HCT116 (cell line): ENCODE results near the gene IFRD1. TPM values are rescaled to one million over a fixed set of nuclear protein-coding genes. Genes with fewer than 3 reads are reported as not detected.

Experiments used
- ATAC-seq: fragments of 200-7000 bp; cut with Tn5 transposase; 2 replicates; pipeline ENCODE4 v1.9.1; 2020; ENCODE audit warnings: mild to moderate bottlenecking, moderate library complexity
- BruUV-seq: library from RNA; stranded (reverse); fragments of 400-500 nt; replicated peaks from 2 replicates; lab custom pipeline; 2021; lab: Mats Ljungman, UMichigan
- CTCF ChIA-PET: fragments of 300-600 bp; sonication (Branson Sonifier 250); formaldehyde crosslinking; loops from one replicate; lab custom pipeline; 2021; ENCODE audit warnings: antibody characterized with exemption; lab: Charles Lee
- POLR2A ChIA-PET: fragments of 300-600, 350-600 bp; sonication (Branson Sonifier 250); formaldehyde crosslinking; loops from one replicate; lab custom pipeline; 2021; ENCODE audit warnings: antibody characterized with exemption; lab: Charles Lee
- RAD21 ChIA-PET, 2 experiments: fragments of 300-600 bp; sonication (Branson Sonifier 250); formaldehyde crosslinking; loops; one replicate each; lab custom pipeline; 2023; ENCODE audit warnings: low total read pairs in 2 of 2; ENCODE audit not compliant: uncharacterized antibody in 2 of 2, unreplicated experiment in 2 of 2, low non-redundant PET in 1 of 2; lab: Charles Lee
- DNase-seq: peaks from one replicate; pipeline ENCODE4 v3.0.0-alpha.2; 2010; ENCODE audit warnings: low read depth, low spot score
- H2AFZ ChIP-seq: fragments of 200-600 bp; shearing (Covaris generic), sonication (generic); 2 replicates; pipeline ENCODE4 v1.6.1; 2017; ENCODE audit warnings: low read depth, mixed run types, mixed read lengths, antibody characterized with exemption, low read length; ENCODE audit not compliant: poor library complexity, severe bottlenecking
- H3K27ac ChIP-seq: 2 replicates; pipeline ENCODE4 v1.5.1; 2012; ENCODE audit warnings: low read depth, low read length
- H3K27me3 ChIP-seq: fragments of 200-600 bp; sonication (generic); 2 replicates; pipeline ENCODE4 v1.6.1; 2016; ENCODE audit warnings: mixed run types, low read length, mixed read lengths; ENCODE audit not compliant: insufficient read depth
- H3K36me3 ChIP-seq, 2 experiments: fragments of 200-500 bp in 1 of 2; fragments of 200-600 bp in 1 of 2; sonication (Bioruptor generic) in 1 of 2; sonication (generic) in 1 of 2; 2 replicates each; pipeline versions ENCODE4 v1.5.1 to v1.6.1; 2014 to 2016; ENCODE audit warnings: low read length in 2 of 2, inconsistent platforms in 1 of 2, mixed read lengths in 1 of 2, mixed run types in 1 of 2; ENCODE audit not compliant: insufficient read depth in 2 of 2, control insufficient read depth in 1 of 2
- H3K4me1 ChIP-seq, 2 experiments: fragments of 200-600 bp in 1 of 2; sonication (generic) in 1 of 2; 2 replicates each; pipeline versions ENCODE4 v1.5.1 to v1.6.1; 2012 to 2017; ENCODE audit warnings: low read length in 2 of 2, inconsistent platforms in 1 of 2, mild to moderate bottlenecking in 1 of 2, mixed read lengths in 1 of 2, mixed run types in 1 of 2, moderate library complexity in 1 of 2; ENCODE audit not compliant: insufficient read depth in 2 of 2, control insufficient read depth in 1 of 2
- H3K4me2 ChIP-seq: fragments of 200-600 bp; sonication (generic); 2 replicates; pipeline ENCODE4 v1.6.1; 2017; ENCODE audit warnings: mixed run types, low read length, mixed read lengths
- H3K4me3 ChIP-seq, 2 experiments: fragments of 200-600 bp in 1 of 2; sonication (generic) in 1 of 2; replicated peaks in 1 of 2; 2 replicates each; pipeline ENCODE4 v1.5.1; 2011 to 2016; ENCODE audit warnings: low read length in 2 of 2, control low read depth in 1 of 2, low read depth in 1 of 2, mild to moderate bottlenecking in 1 of 2, mixed read lengths in 1 of 2, mixed run types in 1 of 2
- H3K79me2 ChIP-seq: fragments of 200-600 bp; sonication (generic); 2 replicates; pipeline ENCODE4 v1.6.1; 2017; ENCODE audit warnings: mild to moderate bottlenecking, mixed run types, low read length, moderate library complexity, mixed read lengths; ENCODE audit not compliant: insufficient read depth
- H3K9ac ChIP-seq: fragments of 200-600 bp; sonication (generic); 2 replicates; pipeline ENCODE4 v1.6.1; 2016; ENCODE audit warnings: low read length, mixed read lengths
- H3K9me2 ChIP-seq: fragments of 200-600 bp; sonication (generic), shearing (Covaris generic); 2 replicates; pipeline ENCODE4 v1.6.1; 2017; ENCODE audit warnings: mixed run types, mild to moderate bottlenecking, moderate library complexity; ENCODE audit not compliant: insufficient read depth
- H3K9me3 ChIP-seq, 2 experiments: fragments of 200-500 bp in 1 of 2; fragments of 200-600 bp in 1 of 2; sonication (Bioruptor generic) in 1 of 2; sonication (generic) in 1 of 2; 2 replicates each; pipeline ENCODE4 v1.6.1; 2014 to 2017; ENCODE audit warnings: low read length in 2 of 2, mixed read lengths in 2 of 2, inconsistent platforms in 1 of 2, low read depth in 1 of 2, mild to moderate bottlenecking in 1 of 2, mixed run types in 1 of 2, moderate library complexity in 1 of 2; ENCODE audit not compliant: control insufficient read depth in 1 of 2, insufficient read depth in 1 of 2
- H4K20me1 ChIP-seq: fragments of 200-600 bp; sonication (generic), shearing (Covaris generic); 2 replicates; pipeline ENCODE4 v1.6.1; 2017; ENCODE audit warnings: mixed run types, mild to moderate bottlenecking, moderate library complexity; ENCODE audit not compliant: insufficient read depth
- ATF3 ChIP-seq: IDR thresholded peaks from 2 replicates; pipeline ENCODE4 v1.6.1; 2012
- EZH2 ChIP-seq: fragments of 200-600 bp; sonication (generic); IDR thresholded peaks from 2 replicates; pipeline ENCODE4 v1.6.1; 2017; ENCODE audit warnings: antibody characterized with exemption, mixed run types
- JUND ChIP-seq: IDR thresholded peaks from 2 replicates; pipeline ENCODE4 v1.6.1; 2012
- MAX ChIP-seq: IDR thresholded peaks from 2 replicates; pipeline ENCODE4 v1.6.1; 2012
- POLR2A ChIP-seq: IDR thresholded peaks from 2 replicates; pipeline ENCODE4 v1.7.0; 2011; ENCODE audit warnings: borderline replicate concordance; ENCODE audit not compliant: insufficient read depth, insufficient read length; ENCODE audit errors: extremely low read depth
- POLR2AphosphoS5 ChIP-seq: IDR thresholded peaks from 2 replicates; pipeline ENCODE4 v1.6.1; 2011; ENCODE audit warnings: mild to moderate bottlenecking, low read depth, low read length, moderate library complexity
- REST ChIP-seq: IDR thresholded peaks from 2 replicates; pipeline ENCODE4 v1.6.1; 2012; ENCODE audit warnings: low read depth
- SIN3A ChIP-seq: IDR thresholded peaks from 2 replicates; pipeline ENCODE4 v1.6.1; 2012; ENCODE audit warnings: low read depth
- SP1 ChIP-seq: IDR thresholded peaks from 2 replicates; pipeline ENCODE4 v1.6.1; 2012; ENCODE audit warnings: low read depth
- TCF7L2 ChIP-seq: IDR thresholded peaks from 2 replicates; pipeline ENCODE4 v1.7.0; 2011; ENCODE audit warnings: borderline replicate concordance, inconsistent platforms; ENCODE audit not compliant: insufficient read depth, insufficient read length; ENCODE audit errors: extremely low read depth
- ZBTB33 ChIP-seq: IDR thresholded peaks from 2 replicates; pipeline ENCODE4 v1.6.1; 2011; ENCODE audit warnings: mild to moderate bottlenecking, low read length, moderate library complexity; ENCODE audit not compliant: insufficient replicate concordance; ENCODE audit errors: extremely low read depth
- intact Hi-C: fragments of 100-400 bp; cut with micrococcal nuclease; formaldehyde crosslinking; loops from 2 replicates; pipeline ENCODE4 v1.10.0; 2022
- total RNA-seq: library from RNA; stranded (reverse); gene quantifications from one replicate; pipeline ENCODE4 v1.2.1, GENCODE V29; 2021; ENCODE audit not compliant: unreplicated experiment

The IFRD1 gene
- total RNA-seq, 1 experiment from 2014 or later, result 43.6 TPM

GRCh38 chr7:112495156-112495788 lies 45.0 kb downstream of the IFRD1 start:
- H3K9me3 ChIP-seq, result no peaks in the 10 kb centered on the region
- H3K27me3 ChIP-seq, result no peaks in the 10 kb centered on the region
- no peak overlapping the region for H3K27ac ChIP-seq
- no peak overlapping the region for H3K9ac ChIP-seq
- H3K79me2 ChIP-seq, result no peaks in the 10 kb centered on the region
- no peaks in the 10 kb centered on the region for H3K4me1 ChIP-seq
- DNase-seq (no peak), ATAC-seq (no peak)
- ChIA-PET CTCF (interaction anchor here (0.6 to 2.3 kb wide), 12 partner anchors 10 to 756 kb away, joined by 3 to 23 read pairs (median 5); partner anchors contain the start of gene LSMEM1), POLR2A (no interaction called here), RAD21 (interaction anchor here in 1 of 2 experiments (1.2 to 1.3 kb wide), 2 partner anchors 732 to 753 kb away, joined by 3 to 4 read pairs; no protein-coding TSS in a partner anchor)
- H3K36me3 ChIP-seq, result no peaks in the 10 kb centered on the region
- no peaks in the 10 kb centered on the region for H4K20me1 ChIP-seq
- no peaks in the 10 kb centered on the region for H3K9me2 ChIP-seq
- intact Hi-C loops, result loop anchor here (5.0 kb wide), 2 partner anchors 73 to 638 kb away; no protein-coding TSS in a partner anchor
- no peak for TF ChIP-seq ATF3
- no peak for TF ChIP-seq POLR2A
- no peak for TF ChIP-seq TCF7L2
- no peak for TF ChIP-seq SP1
- no peak for TF ChIP-seq MAX
- TF ChIP-seq EZH2, result no peak
- no peak for TF ChIP-seq JUND
- no TSS peak for BruUV-seq
- H3K4me2 ChIP-seq, result no peak overlapping the region
- no peak overlapping the region for H3K4me3 ChIP-seq
- no peak overlapping the region for H2AFZ ChIP-seq

- peak; percentile 98 for ATAC-seq
- TF ChIP-seq ZBTB33 (no peak), SIN3A (no peak), POLR2A (no peak), TCF7L2 (no peak), REST (no peak), POLR2AphosphoS5 (no peak)
These were observed 45.7 kb downstream of the IFRD1 start for GRCh38 chr7:112495810-112496462.

More at GRCh38 chr7:112495810-112496462, 45.7 kb downstream of the IFRD1 start:
- Histone ChIP-seq H3K79me2 (no peaks in the 10 kb centered on the region), H3K36me3 (no peaks in the 10 kb centered on the region), H3K27me3 (no peaks in the 10 kb centered on the region), H3K4me3 (no peak overlapping the region), H4K20me1 (no peaks in the 10 kb centered on the region), H3K4me2 (no peak overlapping the region), H3K27ac (no peak overlapping the region), H2AFZ (no peak overlapping the region), H3K9me2 (no peaks in the 10 kb centered on the region), H3K9me3 (no peaks in the 10 kb centered on the region), H3K9ac (no peak overlapping the region), H3K4me1 (no peaks in the 10 kb centered on the region)
- ChIA-PET POLR2A (interaction anchor here (0.5 kb wide), 1 partner anchor 28 kb away, joined by 3 read pairs; no protein-coding TSS in a partner anchor), RAD21 (interaction anchor here in 1 of 2 experiments (1.2 to 1.3 kb wide), 2 partner anchors 733 to 754 kb away, joined by 3 to 4 read pairs; no protein-coding TSS in a partner anchor), CTCF (interaction anchor here (0.6 to 2.3 kb wide), 13 partner anchors 11 to 757 kb away, joined by 3 to 23 read pairs (median 4); partner anchors contain the start of gene LSMEM1)
- DNase-seq, result peak; percentile 65
- no TSS peak for BruUV-seq
- intact Hi-C loops, result loop anchor here (1.0 to 5.0 kb wide), 4 partner anchors 74 to 755 kb away; no protein-coding TSS in a partner anchor
